ENCODE measurements around the gene LCTL.
"Not testable (repeated sequence)": the region's sequence is repeated elsewhere in the genome, so short reads cannot be mapped to it uniquely, and the experiment has no call there.

LCTL gene

GRCh38 chr15:66503041-66503648, 62.7 kb downstream of the LCTL start:
- H3K27ac Mint-ChIP-seq, result peak overlapping the region; percentile 98
- peak overlapping the region; percentile 83 for H3K4me3 Mint-ChIP-seq
- H3K36me3 Mint-ChIP-seq, result peaks cover 75% of the 10 kb centered on the region
- DNase-seq (ENCODE audit: low spot score in 2 of 2); H3K9me3 Mint-ChIP-seq; ATAC-seq: not testable (repeated sequence)
- H3K4me1 Mint-ChIP-seq, result peaks cover 55% of the 10 kb centered on the region

GRCh38 chr15:66502491-66502890, 63.3 kb downstream of the LCTL start:
- Mint-ChIP-seq H3K4me3 (peak overlapping the region; percentile 83), H3K9me3 (no peaks in the 10 kb centered on the region), H3K27ac (peak overlapping the region; percentile 98), H3K36me3 (peaks cover 81% of the 10 kb centered on the region), H3K4me1 (peaks cover 59% of the 10 kb centered on the region)
- DNase-seq (ENCODE audit: low spot score in 2 of 2) (no peak), ATAC-seq (no peak)

- H3K27ac Mint-ChIP-seq, result peak overlapping the region; percentile 91
- not testable (repeated sequence) for ATAC-seq; H3K9me3 Mint-ChIP-seq; DNase-seq (ENCODE audit: low spot score in 2 of 2)
- peaks cover 100% of the 10 kb centered on the region for H3K36me3 Mint-ChIP-seq
- H3K4me3 Mint-ChIP-seq, result peak overlapping the region; percentile 83
- H3K4me1 Mint-ChIP-seq, result peaks cover 62% of the 10 kb centered on the region
Observed at GRCh38 chr15:66500346-66500745, 65.5 kb downstream of the LCTL start.

GRCh38 chr15:66498501-66499386, 67.1 kb downstream of the LCTL start:
- Mint-ChIP-seq H3K9me3 (no peaks in the 10 kb centered on the region), H3K36me3 (peaks cover 100% of the 10 kb centered on the region), H3K27ac (peak overlapping the region; percentile 96), H3K4me3 (peak overlapping the region; percentile 92), H3K4me1 (peaks cover 61% of the 10 kb centered on the region)
- ATAC-seq (no peak), DNase-seq (ENCODE audit: low spot score in 2 of 2) (no peak)

All from stimulated activated effector memory CD8-positive, alpha-beta T cell treated with anti-CD3 and anti-CD28 coated beads, Interleukin-12 subunit alpha, Interleukin-12 subunit beta, amount 100 ng/mL, for 72 hours (primary cell).